GM23338 (cell line): Measurements from ENCODE around the gene ZBTB49. TPM values are rescaled to one million over a fixed set of nuclear protein-coding genes. Genes with fewer than 3 reads are reported as not detected.
"Not testable (repeated sequence)": the region's sequence is repeated elsewhere in the genome, so short reads cannot be mapped to it uniquely, and the experiment has no call there.

Source experiments
- ATAC-seq: fragments of 200-7000 bp; cut with Tn5 transposase; 3 replicates; pipeline ENCODE4 v1.9.1; 2020
- DNase-seq: peaks from one replicate; pipeline ENCODE4 v3.0.0-alpha.2; 2015; ENCODE audit warnings: low spot score
- H2AFZ ChIP-seq: fragments of 200-600 bp; sonication (generic); 2 replicates; pipeline ENCODE4 v1.8.0; 2016; ENCODE audit warnings: antibody characterized with exemption, mild to moderate bottlenecking, moderate library complexity
- H3F3A ChIP-seq: fragments of 200-600 bp; sonication (generic); replicated peaks from 2 replicates; pipeline ENCODE4 v1.8.0; 2017; ENCODE audit warnings: antibody characterized with exemption, mixed run types, low read depth
- H3K27ac ChIP-seq: fragments of 200-600 bp; sonication (generic); 2 replicates; pipeline ENCODE4 v1.6.1; 2016; ENCODE audit warnings: low read depth
- H3K27me3 ChIP-seq: fragments of 200-600 bp; sonication (generic); 2 replicates; pipeline ENCODE4 v1.8.0; 2016; ENCODE audit warnings: mild to moderate bottlenecking, mixed run types, moderate library complexity; ENCODE audit not compliant: insufficient read depth
- H3K36me3 ChIP-seq: fragments of 200-600 bp; sonication (generic); 2 replicates; pipeline ENCODE4 v1.8.0; 2016; ENCODE audit warnings: mild to moderate bottlenecking; ENCODE audit not compliant: insufficient read depth
- H3K4me1 ChIP-seq: fragments of 200-600 bp; sonication (generic); 2 replicates; pipeline ENCODE4 v1.8.0; 2016; ENCODE audit warnings: mild to moderate bottlenecking, moderate library complexity; ENCODE audit not compliant: insufficient read depth
- H3K4me2 ChIP-seq: fragments of 200-600 bp; sonication (generic); 2 replicates; pipeline ENCODE4 v1.7.1; 2017; ENCODE audit warnings: mixed run types
- H3K4me3 ChIP-seq: fragments of 200-600 bp; sonication (generic); 2 replicates; pipeline ENCODE4 v1.6.1; 2016; ENCODE audit warnings: mixed run types
- H3K79me2 ChIP-seq: fragments of 200-600 bp; sonication (generic); replicated peaks from 2 replicates; pipeline ENCODE4 v1.8.0; 2017; ENCODE audit warnings: mild to moderate bottlenecking; ENCODE audit not compliant: insufficient read depth
- H3K9me2 ChIP-seq: fragments of 200-600 bp; sonication (generic); 2 replicates; pipeline ENCODE4 v1.8.0; 2017; ENCODE audit not compliant: insufficient read depth
- H4K20me1 ChIP-seq: fragments of 200-600 bp; sonication (generic); replicated peaks from 2 replicates; pipeline ENCODE4 v1.8.0; 2017; ENCODE audit warnings: mild to moderate bottlenecking; ENCODE audit not compliant: insufficient read depth
- H3K27ac Mint-ChIP-seq: 2 replicates; pipeline ENCODE4 v1.8.0; 2020; ENCODE audit warnings: inconsistent platforms, mild to moderate bottlenecking, moderate library complexity, mixed read lengths
- H3K27me3 Mint-ChIP-seq: 3 replicates; pipeline ENCODE4 v1.8.0; 2022; ENCODE audit warnings: low read depth, mild to moderate bottlenecking, moderate library complexity, mixed read lengths, inconsistent platforms; ENCODE audit not compliant: insufficient read depth, poor library complexity
- H3K36me3 Mint-ChIP-seq: 3 replicates; pipeline ENCODE4 v1.8.0; 2021; ENCODE audit warnings: low read depth, mild to moderate bottlenecking, inconsistent platforms, moderate library complexity, mixed read lengths
- H3K4me1 Mint-ChIP-seq: 3 replicates; pipeline ENCODE4 v1.8.0; 2020; ENCODE audit warnings: mild to moderate bottlenecking, inconsistent platforms, mixed read lengths
- H3K4me3 Mint-ChIP-seq: 3 replicates; pipeline ENCODE4 v1.8.0; 2021; ENCODE audit warnings: moderate library complexity, mild to moderate bottlenecking, inconsistent platforms, mixed read lengths
- H3K9me3 Mint-ChIP-seq: 3 replicates; pipeline ENCODE4 v1.8.0; 2020; ENCODE audit warnings: moderate library complexity, mild to moderate bottlenecking, inconsistent platforms, mixed read lengths
- CREB1 ChIP-seq: fragments of 250-450 bp; sonication (Bioruptor Pico); IDR thresholded peaks from 2 replicates; pipeline ENCODE4 v1.5.0; 2020; ENCODE audit warnings: low read depth, mild to moderate bottlenecking, moderate library complexity
- EZH2 ChIP-seq: fragments of 200-600 bp; sonication (generic); IDR thresholded peaks from one replicate; pipeline ENCODE4 v1.8.0; 2017; ENCODE audit warnings: antibody characterized with exemption, mild to moderate bottlenecking, low read depth; ENCODE audit not compliant: unreplicated experiment
- JUNB ChIP-seq: IDR thresholded peaks from one replicate; pipeline ENCODE4 v1.6.1; 2016; ENCODE audit warnings: antibody characterized with exemption; ENCODE audit not compliant: unreplicated experiment
- NANOG ChIP-seq: IDR thresholded peaks from 2 replicates; pipeline ENCODE4 v1.6.1; 2016; ENCODE audit warnings: antibody characterized with exemption, borderline replicate concordance
- POLR2AphosphoS5 ChIP-seq: IDR thresholded peaks from 2 replicates; pipeline ENCODE4 v1.6.1; 2016; ENCODE audit warnings: antibody characterized with exemption, low read depth
- STAT1 ChIP-seq: IDR thresholded peaks from one replicate; pipeline ENCODE4 v1.6.1; 2016; ENCODE audit warnings: antibody characterized with exemption; ENCODE audit not compliant: unreplicated experiment
- ZNF114 ChIP-seq: fragments of 250-450 bp; sonication (Bioruptor Pico); IDR thresholded peaks from 2 replicates; pipeline ENCODE4 v1.5.0; 2020; ENCODE audit warnings: mild to moderate bottlenecking, moderate library complexity
- ZNF331 ChIP-seq: fragments of 250-450 bp; sonication (Bioruptor Pico); IDR thresholded peaks from 2 replicates; pipeline ENCODE4 v1.5.0; 2020; ENCODE audit warnings: low read depth, mild to moderate bottlenecking, moderate library complexity
- polyA plus RNA-seq: library from polyadenylated mRNA; unstranded; fragments of >200 nt; fragmentation: Nextera tagmentation; extraction: Ambion mirVana; gene quantifications from 2 replicates; pipeline ENCODE4 v1.2.1, GENCODE V29; 2016
- total RNA-seq: library from RNA; depleted of rRNA; stranded (reverse); fragments of >200 nt; shearing (Covaris generic); gene quantifications from 2 replicates; pipeline ENCODE4 v1.2.3, GENCODE V29; 2014
- TF ChIP-seq, protein P1 (sequence below): fragments of 250-450 bp; sonication (Bioruptor Pico); IDR thresholded peaks from 2 replicates; pipeline ENCODE4 v1.5.0; 2020; ENCODE audit warnings: mild to moderate bottlenecking, moderate library complexity
- TF ChIP-seq, protein P2 (sequence below): IDR thresholded peaks from 2 replicates; pipeline ENCODE4 v1.6.1; 2016; ENCODE audit warnings: antibody characterized with exemption

The ZBTB49 gene
- total and polyA plus RNA-seq, 2 experiments from 2014 or later, result 4.1 to 6.0 TPM

DNA sequence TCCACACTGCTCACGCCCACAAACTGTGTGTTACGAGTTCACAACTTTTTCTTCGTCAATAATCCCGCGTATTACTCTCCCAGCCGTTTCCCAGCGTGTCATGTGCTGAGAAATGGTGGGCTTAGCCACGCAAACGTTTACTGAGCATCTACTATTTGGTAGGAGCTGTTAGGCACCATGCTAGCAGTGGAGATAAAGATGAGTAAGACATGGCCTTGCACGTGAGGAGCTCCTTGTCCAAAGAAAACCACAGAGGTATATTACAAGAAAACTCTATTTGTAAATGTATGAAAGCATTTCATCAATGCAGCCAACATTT lies 41.2 kb upstream of the ZBTB49 start:
- Mint-ChIP-seq H3K9me3 (no peaks in the 10 kb centered on the region), H3K36me3 (peaks cover 14% of the 10 kb centered on the region), H3K27ac (peak overlapping the region; percentile 97), H3K4me3 (peak overlapping the region; percentile 91), H3K4me1 (peaks cover 11% of the 10 kb centered on the region), H3K27me3 (peaks cover 3% of the 10 kb centered on the region)
- Histone ChIP-seq H3K36me3 (peaks cover 3% of the 10 kb centered on the region; the same call in 1 of the 2 replicates), H3K79me2 (peaks cover 4% of the 10 kb centered on the region), H3F3A (0 out of 2 replicates have a peak, but pooled peaks cover 3% of the 10 kb centered on the region), H3K4me3 (peak overlapping the region; percentile 89), H3K9me2 (no peaks in the 10 kb centered on the region), H3K4me2 (peak overlapping the region; percentile 94), H3K4me1 (peaks cover 7% of the 10 kb centered on the region), H4K20me1 (no peaks in the 10 kb centered on the region), H2AFZ (peak overlapping the region; percentile 96), H3K27ac (peak overlapping the region; percentile 88), H3K27me3 (peaks cover 9% of the 10 kb centered on the region; the same call in 1 of the 2 replicates)
- DNase-seq (no peak), ATAC-seq (no peak)
- no peak for TF ChIP-seq ZNF114

GRCh38 chr4:4249342-4249741 lies 40.7 kb upstream of the ZBTB49 start:
- H3K4me3 ChIP-seq, result peak overlapping the region; percentile 89

GRCh38 chr4:4249866-4250265 lies 40.2 kb upstream of the ZBTB49 start:
- Histone ChIP-seq H3K9me2 (no peaks in the 10 kb centered on the region), H3K4me2 (no peak overlapping the region), H3F3A (0 out of 2 replicates have a peak, but pooled peaks cover 3% of the 10 kb centered on the region), H3K79me2 (peaks cover 4% of the 10 kb centered on the region), H3K4me1 (peaks cover 7% of the 10 kb centered on the region), H3K27me3 (peaks cover 9% of the 10 kb centered on the region; the same call in 1 of the 2 replicates), H3K36me3 (peaks cover 3% of the 10 kb centered on the region; the same call in 1 of the 2 replicates), H2AFZ (no peak overlapping the region), H3K4me3 (no peak overlapping the region), H3K27ac (no peak overlapping the region), H4K20me1 (no peaks in the 10 kb centered on the region)
- ATAC-seq (no peak), DNase-seq (no peak)
- Mint-ChIP-seq H3K36me3 (peaks cover 10% of the 10 kb centered on the region; the same call in 2 of the 3 replicates), H3K4me3 (0 out of 3 replicates have a peak overlapping the region, but pooled peaks have one; percentile 37), H3K27me3 (peaks cover 6% of the 10 kb centered on the region), H3K9me3 (no peaks in the 10 kb centered on the region), H3K4me1 (peaks cover 11% of the 10 kb centered on the region), H3K27ac (no peak overlapping the region)
- TF ChIP-seq EZH2 (no peak), JUNB (no peak), ZNF331 (CRISPR knock-in tag) (no peak), NANOG (no peak), CREB1 (CRISPR knock-in tag) (no peak), STAT1 (no peak), POLR2AphosphoS5 (no peak), ZNF114 (no peak)
- TF ChIP-seq, protein P1, sequence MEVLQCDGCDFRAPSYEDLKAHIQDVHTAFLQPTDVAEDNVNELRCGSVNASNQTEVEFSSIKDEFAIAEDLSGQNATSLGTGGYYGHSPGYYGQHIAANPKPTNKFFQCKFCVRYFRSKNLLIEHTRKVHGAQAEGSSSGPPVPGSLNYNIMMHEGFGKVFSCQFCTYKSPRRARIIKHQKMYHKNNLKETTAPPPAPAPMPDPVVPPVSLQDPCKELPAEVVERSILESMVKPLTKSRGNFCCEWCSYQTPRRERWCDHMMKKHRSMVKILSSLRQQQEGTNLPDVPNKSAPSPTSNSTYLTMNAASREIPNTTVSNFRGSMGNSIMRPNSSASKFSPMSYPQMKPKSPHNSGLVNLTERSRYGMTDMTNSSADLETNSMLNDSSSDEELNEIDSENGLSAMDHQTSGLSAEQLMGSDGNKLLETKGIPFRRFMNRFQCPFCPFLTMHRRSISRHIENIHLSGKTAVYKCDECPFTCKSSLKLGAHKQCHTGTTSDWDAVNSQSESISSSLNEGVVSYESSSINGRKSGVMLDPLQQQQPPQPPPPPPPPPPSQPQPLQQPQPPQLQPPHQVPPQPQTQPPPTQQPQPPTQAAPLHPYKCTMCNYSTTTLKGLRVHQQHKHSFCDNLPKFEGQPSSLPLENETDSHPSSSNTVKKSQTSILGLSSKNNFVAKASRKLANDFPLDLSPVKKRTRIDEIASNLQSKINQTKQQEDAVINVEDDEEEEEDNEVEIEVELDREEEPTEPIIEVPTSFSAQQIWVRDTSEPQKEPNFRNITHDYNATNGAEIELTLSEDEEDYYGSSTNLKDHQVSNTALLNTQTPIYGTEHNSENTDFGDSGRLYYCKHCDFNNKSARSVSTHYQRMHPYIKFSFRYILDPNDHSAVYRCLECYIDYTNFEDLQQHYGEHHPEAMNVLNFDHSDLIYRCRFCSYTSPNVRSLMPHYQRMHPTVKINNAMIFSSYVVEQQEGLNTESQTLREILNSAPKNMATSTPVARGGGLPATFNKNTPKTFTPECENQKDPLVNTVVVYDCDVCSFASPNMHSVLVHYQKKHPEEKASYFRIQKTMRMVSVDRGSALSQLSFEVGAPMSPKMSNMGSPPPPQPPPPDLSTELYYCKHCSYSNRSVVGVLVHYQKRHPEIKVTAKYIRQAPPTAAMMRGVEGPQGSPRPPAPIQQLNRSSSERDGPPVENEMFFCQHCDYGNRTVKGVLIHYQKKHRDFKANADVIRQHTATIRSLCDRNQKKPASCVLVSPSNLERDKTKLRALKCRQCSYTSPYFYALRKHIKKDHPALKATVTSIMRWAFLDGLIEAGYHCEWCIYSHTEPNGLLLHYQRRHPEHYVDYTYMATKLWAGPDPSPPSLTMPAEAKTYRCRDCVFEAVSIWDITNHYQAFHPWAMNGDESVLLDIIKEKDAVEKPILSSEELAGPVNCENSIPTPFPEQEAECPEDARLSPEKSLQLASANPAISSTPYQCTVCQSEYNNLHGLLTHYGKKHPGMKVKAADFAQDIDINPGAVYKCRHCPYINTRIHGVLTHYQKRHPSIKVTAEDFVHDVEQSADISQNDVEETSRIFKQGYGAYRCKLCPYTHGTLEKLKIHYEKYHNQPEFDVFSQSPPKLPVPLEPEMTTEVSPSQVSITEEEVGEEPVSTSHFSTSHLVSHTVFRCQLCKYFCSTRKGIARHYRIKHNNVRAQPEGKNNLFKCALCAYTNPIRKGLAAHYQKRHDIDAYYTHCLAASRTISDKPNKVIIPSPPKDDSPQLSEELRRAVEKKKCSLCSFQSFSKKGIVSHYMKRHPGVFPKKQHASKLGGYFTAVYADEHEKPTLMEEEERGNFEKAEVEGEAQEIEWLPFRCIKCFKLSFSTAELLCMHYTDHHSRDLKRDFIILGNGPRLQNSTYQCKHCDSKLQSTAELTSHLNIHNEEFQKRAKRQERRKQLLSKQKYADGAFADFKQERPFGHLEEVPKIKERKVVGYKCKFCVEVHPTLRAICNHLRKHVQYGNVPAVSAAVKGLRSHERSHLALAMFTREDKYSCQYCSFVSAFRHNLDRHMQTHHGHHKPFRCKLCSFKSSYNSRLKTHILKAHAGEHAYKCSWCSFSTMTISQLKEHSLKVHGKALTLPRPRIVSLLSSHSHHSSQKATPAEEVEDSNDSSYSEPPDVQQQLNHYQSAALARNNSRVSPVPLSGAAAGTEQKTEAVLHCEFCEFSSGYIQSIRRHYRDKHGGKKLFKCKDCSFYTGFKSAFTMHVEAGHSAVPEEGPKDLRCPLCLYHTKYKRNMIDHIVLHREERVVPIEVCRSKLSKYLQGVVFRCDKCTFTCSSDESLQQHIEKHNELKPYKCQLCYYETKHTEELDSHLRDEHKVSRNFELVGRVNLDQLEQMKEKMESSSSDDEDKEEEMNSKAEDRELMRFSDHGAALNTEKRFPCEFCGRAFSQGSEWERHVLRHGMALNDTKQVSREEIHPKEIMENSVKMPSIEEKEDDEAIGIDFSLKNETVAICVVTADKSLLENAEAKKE (CRISPR knock-in tag), result no peak
- TF ChIP-seq, protein P2, sequence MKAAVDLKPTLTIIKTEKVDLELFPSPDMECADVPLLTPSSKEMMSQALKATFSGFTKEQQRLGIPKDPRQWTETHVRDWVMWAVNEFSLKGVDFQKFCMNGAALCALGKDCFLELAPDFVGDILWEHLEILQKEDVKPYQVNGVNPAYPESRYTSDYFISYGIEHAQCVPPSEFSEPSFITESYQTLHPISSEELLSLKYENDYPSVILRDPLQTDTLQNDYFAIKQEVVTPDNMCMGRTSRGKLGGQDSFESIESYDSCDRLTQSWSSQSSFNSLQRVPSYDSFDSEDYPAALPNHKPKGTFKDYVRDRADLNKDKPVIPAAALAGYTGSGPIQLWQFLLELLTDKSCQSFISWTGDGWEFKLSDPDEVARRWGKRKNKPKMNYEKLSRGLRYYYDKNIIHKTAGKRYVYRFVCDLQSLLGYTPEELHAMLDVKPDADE, result no peak

More at GRCh38 chr4:4249342-4249741, 40.7 kb upstream of the ZBTB49 start:
- not testable (repeated sequence) for H3K27ac Mint-ChIP-seq, H3K4me1 ChIP-seq, H2AFZ ChIP-seq, H3K27me3 Mint-ChIP-seq, H3K27ac ChIP-seq, H3K36me3 ChIP-seq, H3K9me2 ChIP-seq, H3K9me3 Mint-ChIP-seq, DNase-seq, ATAC-seq, H4K20me1 ChIP-seq, H3K27me3 ChIP-seq, H3F3A ChIP-seq, H3K79me2 ChIP-seq
- Mint-ChIP-seq H3K36me3 (peaks cover 11% of the 10 kb centered on the region; the same call in 2 of the 3 replicates), H3K4me3 (peak overlapping the region; percentile 91), H3K4me1 (peaks cover 11% of the 10 kb centered on the region)
- H3K4me2 ChIP-seq, result peak overlapping the region; percentile 94
